GM19395 (cell line): ENCODE measurements around the gene CBX5.
"Not testable (repeated sequence)": the region's sequence is repeated elsewhere in the genome, so short reads cannot be mapped to it uniquely, and the experiment has no call there.

ENCODE experiments used
- ATAC-seq: cut with Tn5 transposase; IDR thresholded peaks from one replicate; pipeline ENCODE4 v1.9.1; 2021; ENCODE audit warnings: mild to moderate bottlenecking, moderate library complexity; ENCODE audit not compliant: unreplicated experiment

CBX5 gene

DNA sequence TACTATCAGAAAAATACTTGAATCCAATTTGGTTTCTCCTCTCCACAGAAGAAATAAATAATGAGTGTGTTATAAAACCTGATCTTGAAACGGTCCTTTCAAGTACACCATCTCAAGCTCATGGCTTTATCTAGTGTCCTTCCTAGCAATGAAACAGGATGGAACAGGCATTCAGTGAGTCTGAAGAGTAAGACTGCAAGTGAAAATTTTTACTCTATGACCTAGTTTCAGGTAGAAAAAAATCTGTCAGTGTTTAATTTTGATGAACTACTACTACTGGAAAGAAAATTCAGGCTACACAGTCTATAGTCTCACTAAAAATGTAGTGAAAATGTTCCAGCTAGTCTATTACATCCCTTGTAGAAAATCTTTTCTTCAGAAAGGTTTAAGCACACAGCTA, 7.7 kb downstream of the CBX5 start:
- ATAC-seq = no peak

DNA sequence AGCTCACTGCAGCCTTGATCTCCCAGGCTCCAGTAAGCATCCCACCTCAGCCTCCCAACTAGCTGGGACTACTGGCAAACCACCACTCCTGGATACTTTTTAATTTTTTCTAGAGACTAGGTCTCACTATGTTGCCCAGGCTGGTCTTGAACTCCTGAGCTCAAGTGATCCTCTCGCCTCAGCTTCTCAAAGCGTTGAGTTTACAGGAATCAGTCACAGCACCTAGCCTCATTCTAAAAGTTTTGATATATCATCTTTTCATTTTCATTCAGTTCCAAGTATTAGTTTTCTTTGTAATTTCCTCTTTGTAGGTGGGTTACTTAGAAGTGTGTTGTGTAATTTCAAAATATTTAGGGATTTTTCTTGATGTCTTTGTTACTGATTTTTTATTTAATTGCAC, 9.6 kb downstream of the CBX5 start:
- no peak for ATAC-seq

DNA sequence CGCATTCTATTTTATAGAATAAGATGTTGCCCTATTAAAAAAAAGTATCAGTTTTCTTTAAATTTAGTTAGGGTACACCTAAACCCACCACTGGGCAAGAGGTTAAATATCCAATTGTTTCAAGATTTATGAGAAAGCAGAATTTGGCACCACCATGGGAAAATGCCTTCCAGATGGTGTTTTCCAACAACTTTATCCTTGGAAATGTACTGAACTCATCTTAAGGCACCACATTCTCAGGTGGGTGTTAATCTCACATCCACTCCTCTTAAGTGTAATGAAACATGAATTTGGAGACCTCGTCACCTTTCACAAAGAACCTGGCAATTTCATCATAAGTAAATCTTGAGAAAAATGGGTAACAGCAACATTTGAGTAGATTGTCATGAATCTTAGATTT, 13.1 kb downstream of the CBX5 start:
- ATAC-seq = no peak

DNA sequence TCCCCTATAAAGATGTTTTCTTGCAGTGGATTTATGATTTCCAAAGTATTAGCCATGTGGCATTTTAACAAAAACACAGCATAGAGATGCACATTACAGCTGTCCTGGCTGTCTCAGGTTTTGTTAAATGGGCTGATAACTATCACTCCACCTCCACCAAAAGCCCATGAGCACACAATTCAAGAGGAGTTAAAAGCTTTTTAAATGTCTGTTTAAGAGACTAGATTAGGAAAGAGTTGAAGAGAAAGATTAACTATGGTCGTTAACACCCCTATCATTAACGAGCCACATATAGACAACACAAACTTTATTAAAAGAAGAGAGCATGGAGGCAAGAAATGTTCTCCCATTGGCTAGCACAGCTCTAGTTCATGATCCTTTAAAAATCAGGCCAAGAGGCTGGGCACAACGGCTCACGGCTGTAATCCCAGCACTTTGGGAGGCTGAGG, 14.5 kb downstream of the CBX5 start:
- ATAC-seq = no peak

GRCh38 chr12:54262403-54262925, 17.5 kb downstream of the CBX5 start:
- ATAC-seq = no peak

GRCh38 chr12:54261815-54262402, 18.0 kb downstream of the CBX5 start:
- ATAC-seq = no peak

DNA sequence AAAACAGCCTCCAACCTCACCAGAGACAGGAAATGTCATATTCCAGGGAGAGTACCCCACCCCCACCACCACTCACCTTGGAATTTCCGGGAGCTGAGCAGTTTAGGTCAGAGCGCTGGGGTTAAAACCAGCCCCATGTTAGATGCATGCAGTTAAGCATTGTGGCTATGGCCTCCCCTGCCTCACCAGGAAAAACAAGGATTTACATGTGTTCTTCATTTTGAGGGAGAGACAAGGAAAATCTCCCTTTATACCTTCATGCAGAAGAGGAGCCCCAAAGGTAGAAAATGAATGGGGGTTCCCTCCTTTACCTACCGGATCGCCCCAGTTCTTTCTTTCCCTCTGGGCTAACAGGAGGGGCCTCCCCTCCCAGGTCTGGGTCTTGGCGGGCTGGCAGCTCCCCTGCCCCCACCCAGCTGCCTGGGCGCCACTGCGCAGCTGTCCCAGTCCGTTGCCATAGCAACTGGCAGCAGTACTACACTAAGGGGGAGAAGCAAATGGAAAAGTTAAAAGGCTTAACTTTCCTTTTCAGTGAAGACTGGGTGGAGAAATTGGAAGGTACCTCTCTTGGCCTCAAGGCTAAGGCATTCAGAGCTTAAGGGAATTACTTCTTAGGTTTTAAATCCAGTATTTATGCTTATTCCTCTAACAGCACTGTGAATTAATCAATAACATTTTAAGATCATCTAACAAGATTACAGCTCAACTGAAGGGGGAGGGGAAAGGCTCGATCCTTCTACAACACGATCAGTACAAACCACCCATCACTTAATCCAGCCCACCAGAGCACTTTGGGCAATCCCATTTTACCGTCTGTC, 20.5 kb downstream of the CBX5 start:
- peak; percentile 76 for ATAC-seq

DNA sequence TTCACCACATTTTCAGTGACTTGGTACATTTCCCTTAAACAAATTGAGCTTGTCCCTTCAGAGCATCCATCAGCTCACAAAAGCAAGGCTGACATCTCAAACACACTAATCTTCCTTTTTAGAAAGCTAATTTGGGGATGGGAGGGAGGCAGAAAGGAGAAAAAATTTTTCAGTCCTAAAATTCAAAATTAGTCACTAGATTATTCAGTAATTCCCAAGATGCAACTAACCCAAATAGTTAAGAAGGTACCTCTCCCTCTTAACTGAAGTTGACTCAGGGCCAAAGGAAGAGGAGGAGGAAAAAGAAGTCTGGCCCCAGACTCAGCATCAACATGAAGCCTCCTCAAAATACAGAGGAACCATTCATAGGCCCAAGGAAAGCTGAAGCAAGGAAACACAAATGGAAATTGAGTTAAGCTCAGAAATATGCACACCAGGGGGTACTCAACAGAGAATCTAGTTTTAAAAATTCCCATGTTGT, 21.7 kb downstream of the CBX5 start:
- ATAC-seq = no peak

- ATAC-seq = no peak
These were observed 22.6 kb downstream of the CBX5 start for GRCh38 chr12:54257332-54257731.

DNA sequence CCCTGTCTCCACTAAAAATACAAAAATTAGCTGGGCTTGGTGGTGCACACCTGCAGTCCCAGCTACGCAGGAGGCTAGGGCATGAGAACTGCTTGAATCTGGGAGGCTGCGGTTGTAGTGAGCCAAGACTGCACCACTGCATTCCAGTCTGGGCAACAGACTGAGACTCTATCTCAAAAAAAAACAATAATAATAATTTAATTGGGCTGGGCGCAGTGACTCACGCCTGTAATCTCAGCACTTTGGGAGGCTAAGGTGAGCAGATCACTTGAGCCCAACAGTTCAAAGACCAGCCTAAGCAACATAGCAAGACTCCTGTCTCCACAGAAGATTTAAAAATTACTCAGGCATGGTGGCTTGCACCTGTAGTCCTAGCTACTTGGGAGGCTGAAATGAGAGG, 26.7 kb downstream of the CBX5 start:
- ATAC-seq = no peak

DNA sequence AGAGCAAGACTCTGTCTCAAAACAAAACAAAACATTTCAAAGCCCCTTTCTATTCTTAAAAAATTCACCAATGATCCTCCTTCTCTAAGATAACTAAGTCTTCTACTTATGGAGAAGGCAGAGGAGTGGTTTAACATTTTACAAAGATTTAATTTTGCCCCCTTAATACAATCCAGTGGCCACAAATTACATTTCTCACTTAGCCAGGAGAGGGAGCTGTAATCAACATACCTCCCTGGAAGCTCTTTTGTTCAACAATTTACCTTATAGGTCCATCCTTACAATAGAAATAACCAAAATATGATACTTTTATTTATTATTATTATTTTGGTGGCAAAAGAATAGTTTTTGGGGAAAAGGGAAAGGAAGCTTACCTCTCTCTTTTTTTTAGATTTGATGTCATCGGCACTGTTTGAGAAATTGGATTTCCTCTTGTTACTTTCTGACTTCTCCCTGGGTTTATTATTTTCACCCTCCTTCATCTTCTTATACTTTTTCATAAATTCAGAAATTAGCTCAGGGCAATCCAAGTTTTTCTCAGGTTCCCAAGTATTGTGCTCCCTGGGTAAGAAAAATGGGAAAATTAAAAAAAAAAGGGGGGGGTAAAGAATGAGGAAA, 28.1 kb downstream of the CBX5 start:
- ATAC-seq = no peak

DNA sequence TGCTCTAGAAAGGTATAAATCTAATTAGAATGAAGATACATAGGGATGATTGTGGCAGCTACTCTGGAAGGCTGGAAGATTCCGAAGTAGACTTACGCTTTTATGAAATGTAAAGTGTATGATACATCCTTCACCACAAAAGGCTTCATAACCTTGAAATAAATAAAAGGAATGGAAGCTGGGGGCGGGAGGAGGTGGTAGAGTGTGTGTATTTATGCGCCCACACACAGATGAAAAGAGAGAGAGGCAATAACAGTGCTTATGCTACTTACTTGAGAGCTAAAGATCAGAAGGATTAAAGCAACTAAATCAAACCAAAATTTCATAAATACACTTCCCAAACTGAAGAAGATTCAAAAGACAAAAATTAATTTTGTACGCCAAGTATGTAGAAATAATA, 30.4 kb downstream of the CBX5 start:
- no peak for ATAC-seq

DNA sequence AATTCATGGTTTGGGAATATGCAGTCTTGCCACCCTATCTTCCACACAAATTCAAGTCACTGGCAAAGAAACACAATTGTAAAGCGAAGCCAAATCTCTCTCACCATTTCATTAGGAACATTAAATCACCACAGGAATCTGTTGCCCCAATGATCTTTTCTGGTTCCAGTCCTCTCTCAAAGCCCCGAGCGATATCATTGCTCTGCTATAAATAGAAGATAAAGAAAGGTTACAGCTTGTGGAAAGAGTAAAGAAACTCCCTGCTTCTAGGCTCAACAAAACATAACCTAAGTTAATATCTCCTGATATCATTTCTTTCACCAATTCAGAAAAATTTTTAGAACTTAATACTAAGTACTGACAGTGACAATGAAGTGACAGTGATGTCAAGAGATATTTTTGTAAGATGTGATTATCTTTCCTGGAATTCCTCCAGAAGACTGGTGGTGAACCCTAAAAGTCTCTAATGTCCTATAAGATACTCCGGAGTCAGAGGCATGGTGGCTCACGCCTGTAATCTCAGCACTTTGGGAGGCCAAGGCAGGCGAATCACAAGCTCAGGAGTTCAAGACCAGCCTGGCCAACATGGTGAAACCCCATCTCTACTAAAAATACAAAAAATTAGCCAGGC, 33.8 kb downstream of the CBX5 start:
- no peak for ATAC-seq

GRCh38 chr12:54240971-54241588, 38.8 kb downstream of the CBX5 start:
- no peak for ATAC-seq

GRCh38 chr12:54240129-54240528, 39.8 kb downstream of the CBX5 start:
- ATAC-seq = no peak

DNA sequence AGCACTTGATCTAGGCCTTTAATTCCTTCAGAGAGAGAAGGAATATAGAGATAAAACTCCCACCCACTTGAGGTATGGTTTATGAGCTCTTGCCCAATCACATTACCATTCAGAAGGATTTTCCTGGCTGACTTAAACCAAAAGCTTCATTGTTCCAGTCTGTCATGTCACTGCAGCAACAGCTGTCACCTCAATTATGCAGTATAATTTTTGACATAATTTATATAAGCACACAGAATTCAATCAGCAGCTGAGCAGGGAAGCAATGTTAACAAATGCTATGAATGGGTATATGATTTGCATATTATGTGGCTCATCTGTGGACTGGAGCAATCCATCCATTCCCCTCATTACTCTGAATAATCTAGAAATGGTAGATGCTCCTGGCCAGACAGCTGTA, 40.3 kb downstream of the CBX5 start:
- ATAC-seq = no peak

- ATAC-seq = no peak
These were observed 41.4 kb downstream of the CBX5 start for GRCh38 chr12:54238531-54238930.

DNA sequence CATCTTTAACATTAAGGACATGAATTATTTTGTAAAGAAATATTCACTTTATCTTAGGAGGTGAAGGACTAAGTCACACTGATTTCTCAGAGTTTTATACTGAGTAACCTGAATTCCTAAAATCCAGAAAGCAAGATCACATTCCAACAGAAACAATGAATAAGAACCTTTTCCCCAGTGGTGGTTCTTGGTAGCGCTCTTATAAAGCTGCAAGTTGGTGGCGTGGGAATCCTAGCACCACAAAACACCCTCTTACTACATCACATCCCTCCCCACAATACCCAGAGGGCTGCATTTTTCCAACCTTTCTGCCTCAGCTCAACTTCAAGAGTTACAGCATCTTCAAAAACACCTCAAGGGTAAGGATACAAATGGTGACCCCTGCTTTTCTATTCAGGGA, 47.1 kb downstream of the CBX5 start:
- ATAC-seq = no peak

DNA sequence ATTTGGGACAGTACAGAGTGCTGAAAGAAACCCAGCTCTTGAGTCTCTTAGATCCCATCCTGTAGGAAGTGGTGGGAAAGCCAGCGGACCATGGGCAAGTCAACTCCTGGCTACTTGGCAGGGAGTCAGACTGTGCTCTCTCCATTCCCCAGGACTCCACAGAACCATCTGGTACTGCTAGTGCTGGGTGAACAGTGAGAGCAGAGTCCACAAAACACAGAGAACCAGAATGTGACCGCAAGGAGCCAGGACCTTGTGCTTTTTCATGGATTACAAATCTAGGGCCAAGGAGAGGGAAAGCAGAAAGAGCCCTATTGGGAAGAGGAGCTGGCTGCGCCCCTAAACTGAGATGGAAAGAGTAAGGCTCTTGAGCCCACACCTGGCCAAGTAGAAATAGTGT, 48.7 kb downstream of the CBX5 start:
- ATAC-seq = not testable (repeated sequence)

DNA sequence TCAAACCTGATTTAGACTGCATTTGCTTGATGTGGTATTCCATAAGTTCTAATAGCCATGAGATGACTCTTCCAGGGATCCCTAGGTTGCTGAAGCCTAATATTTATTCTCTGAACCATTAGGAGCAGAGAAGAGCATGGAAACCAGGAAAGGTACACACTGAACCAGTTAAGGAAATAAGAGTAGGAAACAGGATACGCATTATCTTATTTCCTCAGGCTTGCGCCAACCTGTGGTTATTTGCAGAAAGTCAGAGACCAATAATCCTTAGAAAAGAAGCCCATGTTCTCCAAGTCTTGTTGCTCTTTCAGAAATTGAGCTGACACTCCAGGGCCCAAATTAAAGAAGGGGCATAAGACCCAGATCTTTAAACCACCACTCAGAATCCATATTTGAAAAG, 49.4 kb downstream of the CBX5 start:
- ATAC-seq = no peak

- no peak for ATAC-seq
These were observed 50.2 kb downstream of the CBX5 start for GRCh38 chr12:54229624-54230212.
